ENCODE data around the gene SSMEM1. TPM values are rescaled to one million over a fixed set of nuclear protein-coding genes. Genes with fewer than 3 reads are reported as not detected.
A peak's percentile ranks its signal among the peaks of the same experiment; 100 is the strongest.
"Not testable (repeated sequence)": the region's sequence is repeated elsewhere in the genome, so short reads cannot be mapped to it uniquely, and the experiment has no call there.

The SSMEM1 gene
- total RNA-seq, result not detected

DNA sequence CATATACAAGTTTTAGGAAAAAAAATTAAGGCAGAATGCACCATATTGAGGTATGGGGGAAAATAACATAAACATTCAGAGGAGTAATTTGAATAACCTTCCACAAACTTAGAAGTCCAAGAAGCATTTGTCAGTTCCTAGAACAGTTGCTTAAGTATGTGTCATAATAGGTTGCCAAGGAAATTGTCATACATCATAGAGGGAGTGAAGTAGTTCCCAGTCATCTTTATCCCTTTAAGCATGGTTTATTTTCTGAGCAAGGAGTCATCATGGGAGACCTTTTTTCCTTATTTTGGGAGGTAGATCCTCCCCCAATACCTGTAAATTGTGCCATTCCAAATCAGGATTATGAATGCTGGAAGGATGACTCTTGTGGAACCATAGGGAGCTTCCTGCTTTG is at the start of gene SSMEM1:
Gene SSMEM1, plus strand, starts transcription at position 219 of the 400 bp plus-strand sequence. Its CDS starts 51 bp downstream, at position 270.
- ChIA-PET CTCF (interaction anchor here (1.0 kb wide), 1 partner anchor 19 kb away, joined by 3 read pairs; no protein-coding TSS in a partner anchor), POLR2A (no interaction called here)
- no peak for DNase-seq
- peaks cover 30% of the 10 kb centered on the region for H3K4me1 Mint-ChIP-seq
- H3K27me3 Mint-ChIP-seq, result peaks cover 4% of the 10 kb centered on the region
- H3K9me3 Mint-ChIP-seq, result no peaks in the 10 kb centered on the region
- H3K36me3 Mint-ChIP-seq (ENCODE audit: low read depth), result peaks cover 10% of the 10 kb centered on the region
- no peak within 1 kb of the TSS for H3K4me3 Mint-ChIP-seq
- no peak within 1 kb of the TSS for H3K27ac Mint-ChIP-seq

DNA sequence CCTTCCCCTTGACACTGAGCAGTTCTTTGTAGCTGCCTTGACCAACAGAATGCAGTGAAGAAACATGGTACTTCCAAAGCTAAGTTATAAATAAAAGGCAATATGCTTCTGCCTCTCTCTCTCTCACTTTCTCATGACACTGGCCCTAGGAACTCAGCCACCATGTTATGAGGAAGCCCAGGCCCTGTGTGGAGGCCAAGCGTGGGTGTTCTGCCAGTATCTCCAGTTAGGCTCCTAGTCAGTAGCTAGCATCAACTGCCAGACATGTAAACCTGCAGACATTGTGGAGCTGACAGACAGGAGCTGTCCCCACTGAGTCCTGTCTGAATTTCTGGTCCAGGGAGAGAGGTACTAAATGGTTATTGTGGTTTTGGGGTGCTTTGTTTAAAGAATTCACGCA is 47.6 kb upstream of the SSMEM1 start:
- CTCF ChIA-PET, result no interaction called here
- Mint-ChIP-seq H3K4me1 (no peaks in the 10 kb centered on the region), H3K4me3 (no peak overlapping the region), H3K9me3 (no peaks in the 10 kb centered on the region), H3K36me3 (ENCODE audit: low read depth) (peaks cover 63% of the 10 kb centered on the region), H3K27ac (no peak overlapping the region), H3K27me3 (no peaks in the 10 kb centered on the region)
- no peak for DNase-seq
- POLR2A ChIA-PET, result interaction anchor here (1.1 kb wide), 1 partner anchor 45 kb away, joined by 3 read pairs; no protein-coding TSS in a partner anchor

GRCh38 chr7:130160455-130160854 is 47.2 kb upstream of the SSMEM1 start:
- no peaks in the 10 kb centered on the region for H3K9me3 Mint-ChIP-seq
- no peak for DNase-seq
- H3K27ac Mint-ChIP-seq, result no peak overlapping the region
- no peaks in the 10 kb centered on the region for H3K4me1 Mint-ChIP-seq
- ChIA-PET POLR2A (interaction anchor here (1.1 kb wide), 1 partner anchor 44 kb away, joined by 3 read pairs; no protein-coding TSS in a partner anchor), CTCF (no interaction called here)
- no peaks in the 10 kb centered on the region for H3K27me3 Mint-ChIP-seq
- peaks cover 67% of the 10 kb centered on the region for H3K36me3 Mint-ChIP-seq (ENCODE audit: low read depth)
- H3K4me3 Mint-ChIP-seq, result no peak overlapping the region

GRCh38 chr7:130162196-130162595 is 45.5 kb upstream of the SSMEM1 start:
- ChIA-PET CTCF (no interaction called here), POLR2A (interaction anchor here (1.6 kb wide), 1 partner anchor 21 kb away, joined by 4 read pairs; no protein-coding TSS in a partner anchor)
- peaks cover 70% of the 10 kb centered on the region for H3K36me3 Mint-ChIP-seq (ENCODE audit: low read depth)
- DNase-seq, result no peak
- H3K27me3 Mint-ChIP-seq, result no peaks in the 10 kb centered on the region
- H3K9me3 Mint-ChIP-seq, result no peaks in the 10 kb centered on the region
- H3K4me3 Mint-ChIP-seq, result no peak overlapping the region
- no peak overlapping the region for H3K27ac Mint-ChIP-seq
- no peaks in the 10 kb centered on the region for H3K4me1 Mint-ChIP-seq

DNA sequence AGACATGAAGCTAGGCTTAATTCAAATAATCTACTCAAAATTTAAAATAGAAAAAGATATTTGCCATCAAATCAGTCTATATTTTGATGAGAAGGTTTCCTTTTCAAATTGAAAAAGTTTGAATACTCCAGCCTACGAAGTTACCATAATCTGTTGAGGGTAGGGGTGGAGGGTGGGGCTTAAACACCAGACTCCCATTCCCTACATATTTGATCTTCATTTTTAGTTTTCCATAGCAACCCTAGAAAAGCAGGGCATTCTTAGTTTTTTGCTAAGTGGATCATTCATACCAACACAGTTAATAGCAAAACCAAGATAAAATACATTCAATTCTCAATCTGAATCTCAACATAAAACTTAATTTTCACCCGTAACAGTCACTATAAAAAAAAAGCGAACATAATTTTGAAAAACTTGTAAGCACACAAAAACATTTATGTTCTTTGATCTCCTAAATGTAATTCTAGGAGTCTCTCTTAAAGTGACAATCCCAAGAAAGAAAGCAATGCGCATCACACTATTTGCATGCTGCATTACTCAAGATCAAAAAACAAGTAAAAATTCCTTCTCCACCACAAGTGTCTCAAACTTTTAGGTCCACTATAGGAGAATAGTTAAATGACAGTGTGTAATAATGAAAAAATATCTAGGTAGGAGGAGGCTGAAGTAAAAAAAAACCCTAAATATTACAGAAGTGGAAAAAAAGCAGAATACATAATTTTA is 33.3 kb upstream of the SSMEM1 start:
- no peak for DNase-seq
- Mint-ChIP-seq H3K27ac (no peak overlapping the region), H3K27me3 (no peaks in the 10 kb centered on the region), H3K36me3 (ENCODE audit: low read depth) (peaks cover 48% of the 10 kb centered on the region), H3K4me3 (no peak overlapping the region), H3K9me3 (no peaks in the 10 kb centered on the region), H3K4me1 (no peaks in the 10 kb centered on the region)
- ChIA-PET POLR2A (no interaction called here), CTCF (no interaction called here)

DNA sequence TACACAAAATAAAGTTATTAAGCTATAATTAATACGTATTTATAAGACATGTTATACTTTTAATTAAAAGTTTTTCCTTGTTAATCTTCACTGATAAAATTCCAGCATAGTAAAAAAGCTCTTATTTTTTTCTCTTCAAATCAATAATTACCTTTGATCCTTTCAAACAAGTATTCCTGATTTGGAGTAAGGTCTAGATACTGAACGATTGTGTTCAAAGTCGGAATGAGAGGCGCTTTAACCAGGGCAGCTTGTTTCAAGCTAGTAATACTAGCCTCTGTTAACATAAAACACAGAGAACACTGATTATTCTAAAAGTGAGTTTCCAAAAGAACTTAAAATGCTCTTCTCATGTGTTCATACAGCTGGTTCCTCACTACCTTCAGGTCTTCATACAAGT is 29.4 kb upstream of the SSMEM1 start:
- no peak overlapping the region for H3K4me3 Mint-ChIP-seq
- POLR2A ChIA-PET, result no interaction called here
- peaks cover 55% of the 10 kb centered on the region for H3K36me3 Mint-ChIP-seq (ENCODE audit: low read depth)
- DNase-seq, result no peak
- peaks cover 19% of the 10 kb centered on the region for H3K4me1 Mint-ChIP-seq
- CTCF ChIA-PET, result no interaction called here
- H3K27me3 Mint-ChIP-seq, result no peaks in the 10 kb centered on the region
- no peak overlapping the region for H3K27ac Mint-ChIP-seq
- H3K9me3 Mint-ChIP-seq, result no peaks in the 10 kb centered on the region

GRCh38 chr7:130179631-130180030 is 28.0 kb upstream of the SSMEM1 start:
- Mint-ChIP-seq H3K27ac (no peak overlapping the region), H3K9me3 (no peaks in the 10 kb centered on the region), H3K36me3 (ENCODE audit: low read depth) (peaks cover 54% of the 10 kb centered on the region), H3K4me3 (no peak overlapping the region), H3K27me3 (no peaks in the 10 kb centered on the region), H3K4me1 (peaks cover 25% of the 10 kb centered on the region)
- no peak for DNase-seq
- ChIA-PET POLR2A (interaction anchor here (2.2 kb wide), 1 partner anchor 26 kb away, joined by 7 read pairs; the partner anchor contains the start of gene TMEM209), CTCF (no interaction called here)

GRCh38 chr7:130180571-130181262 is 26.9 kb upstream of the SSMEM1 start:
- H3K4me3 Mint-ChIP-seq, result no peak overlapping the region
- H3K27me3 Mint-ChIP-seq, result no peaks in the 10 kb centered on the region
- peaks cover 56% of the 10 kb centered on the region for H3K36me3 Mint-ChIP-seq (ENCODE audit: low read depth)
- H3K27ac Mint-ChIP-seq, result peak overlapping the region; percentile 63
- H3K9me3 Mint-ChIP-seq, result no peaks in the 10 kb centered on the region
- DNase-seq, result peak; percentile 22
- ChIA-PET POLR2A (interaction anchor here (2.2 kb wide), 1 partner anchor 25 kb away, joined by 7 read pairs; the partner anchor contains the start of gene TMEM209), CTCF (interaction anchor here (0.8 kb wide), 1 partner anchor 10 kb away, joined by 3 read pairs; no protein-coding TSS in a partner anchor)
- peaks cover 27% of the 10 kb centered on the region for H3K4me1 Mint-ChIP-seq

GRCh38 chr7:130181263-130181605 is 26.4 kb upstream of the SSMEM1 start:
- Mint-ChIP-seq H3K27ac (peak overlapping the region; percentile 63), H3K27me3 (no peaks in the 10 kb centered on the region), H3K9me3 (no peaks in the 10 kb centered on the region), H3K36me3 (ENCODE audit: low read depth) (peaks cover 56% of the 10 kb centered on the region), H3K4me3 (no peak overlapping the region), H3K4me1 (peaks cover 27% of the 10 kb centered on the region)
- POLR2A ChIA-PET, result interaction anchor here (5.0 kb wide), 1 partner anchor 24 kb away, joined by 27 read pairs; the partner anchor contains the start of gene TMEM209
- CTCF ChIA-PET, result interaction anchor here (0.7 to 0.8 kb wide), 2 partner anchors 10 to 1151 kb away, joined by 3 read pairs; no protein-coding TSS in a partner anchor
- DNase-seq, result no peak

DNA sequence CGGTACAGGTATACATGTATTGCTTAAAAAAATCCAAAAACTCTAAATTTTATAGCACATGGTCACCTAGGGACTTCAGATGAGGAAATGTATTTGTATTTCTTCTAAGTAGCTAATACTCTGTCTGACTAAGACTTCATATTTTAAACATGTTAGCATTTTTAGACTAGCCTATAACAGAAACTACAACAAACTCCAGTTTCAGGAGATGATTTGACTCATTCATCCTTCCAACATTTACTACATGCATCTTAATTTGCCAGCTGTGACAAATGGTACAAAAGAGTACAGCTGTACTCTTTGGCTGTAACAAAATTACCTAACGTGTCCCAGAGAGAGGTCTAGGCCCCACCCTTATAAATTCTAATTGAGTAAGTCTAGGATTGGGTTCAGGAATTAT is 24.7 kb upstream of the SSMEM1 start:
- CTCF ChIA-PET, result interaction anchor here (0.5 to 1.9 kb wide), 3 partner anchors 9 to 23 kb away, joined by 4 to 5 read pairs (median 4); no protein-coding TSS in a partner anchor
- POLR2A ChIA-PET, result interaction anchor here (1.6 to 5.0 kb wide), 2 partner anchors 20 to 22 kb away, joined by 4 to 27 read pairs; partner anchors contain the start of gene TMEM209
- Mint-ChIP-seq H3K9me3 (no peaks in the 10 kb centered on the region), H3K27me3 (no peaks in the 10 kb centered on the region), H3K27ac (peak overlapping the region; percentile 59), H3K36me3 (ENCODE audit: low read depth) (peaks cover 63% of the 10 kb centered on the region), H3K4me3 (no peak overlapping the region), H3K4me1 (peaks cover 27% of the 10 kb centered on the region)
- DNase-seq, result no peak

GRCh38 chr7:130184349-130184748 is 23.3 kb upstream of the SSMEM1 start:
- peaks cover 27% of the 10 kb centered on the region for H3K4me1 Mint-ChIP-seq
- H3K9me3 Mint-ChIP-seq, H3K27me3 Mint-ChIP-seq, DNase-seq, H3K4me3 Mint-ChIP-seq, H3K27ac Mint-ChIP-seq: not testable (repeated sequence)
- H3K36me3 Mint-ChIP-seq (ENCODE audit: low read depth), result peaks cover 60% of the 10 kb centered on the region
- ChIA-PET CTCF (interaction anchor here (1.9 kb wide), 1 partner anchor 8 kb away, joined by 5 read pairs; no protein-coding TSS in a partner anchor), POLR2A (interaction anchor here (5.0 kb wide), 1 partner anchor 21 kb away, joined by 27 read pairs; the partner anchor contains the start of gene TMEM209)

DNA sequence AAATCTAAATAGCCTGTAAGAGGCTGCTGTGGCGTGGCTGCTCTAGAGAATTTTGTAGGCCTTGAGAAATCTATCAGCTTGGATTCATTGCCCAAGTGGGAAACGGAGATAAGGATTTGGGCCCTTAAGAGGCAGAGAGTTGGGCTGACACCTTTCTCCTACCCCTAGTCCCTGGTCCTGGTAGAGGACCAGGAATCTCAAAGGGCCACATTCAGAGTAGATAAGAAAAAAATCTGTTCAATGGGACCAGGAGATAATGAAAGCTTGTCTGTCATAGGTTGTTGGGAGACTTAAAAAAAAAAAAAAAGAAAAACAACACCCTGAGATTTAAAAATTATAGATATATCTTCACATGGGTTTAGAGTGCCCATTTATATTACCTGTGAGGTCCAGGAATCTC is 20.3 kb upstream of the SSMEM1 start:
- Mint-ChIP-seq H3K9me3 (no peaks in the 10 kb centered on the region), H3K27ac (no peak overlapping the region), H3K4me1 (peaks cover 15% of the 10 kb centered on the region), H3K27me3 (no peaks in the 10 kb centered on the region), H3K36me3 (ENCODE audit: low read depth) (peaks cover 62% of the 10 kb centered on the region), H3K4me3 (no peak overlapping the region)
- POLR2A ChIA-PET, result interaction anchor here (1.9 kb wide), 1 partner anchor 18 kb away, joined by 9 read pairs; the partner anchor contains the start of gene TMEM209
- CTCF ChIA-PET, result interaction anchor here (0.6 to 1.1 kb wide), 4 partner anchors 22 to 571 kb away, joined by 3 read pairs; no protein-coding TSS in a partner anchor
- DNase-seq, result no peak

GRCh38 chr7:130189343-130189742 is 18.3 kb upstream of the SSMEM1 start:
- Mint-ChIP-seq H3K27ac (no peak overlapping the region), H3K36me3 (ENCODE audit: low read depth) (peaks cover 61% of the 10 kb centered on the region), H3K4me3 (no peak overlapping the region), H3K27me3 (no peaks in the 10 kb centered on the region), H3K9me3 (no peaks in the 10 kb centered on the region), H3K4me1 (peaks cover 3% of the 10 kb centered on the region)
- ChIA-PET POLR2A (no interaction called here), CTCF (no interaction called here)
- no peak for DNase-seq
